ENCODE data around the gene STAC. TPM values are rescaled to one million over a fixed set of nuclear protein-coding genes. Genes with fewer than 3 reads are reported as not detected.

Gene STAC
- total RNA-seq, 1 donor from 2014 or later, result 1.1 TPM

GRCh38 chr3:36580716-36581115 is 200.4 kb downstream of the STAC start:
- DNase-seq (ENCODE audit: low read depth), result no peak
- Histone ChIP-seq H3K36me3 (ENCODE audit: control insufficient read depth, insufficient read depth, low read length) (no peaks in the 10 kb centered on the region), H3K27me3 (ENCODE audit: control insufficient read depth, insufficient read depth, low read length) (no peaks in the 10 kb centered on the region), H3K4me3 (ENCODE audit: low read depth, low read length) (no peak overlapping the region)
- no peak for FAIRE-seq
- no peak for TF ChIP-seq CTCF (IDR thresholded peaks at IDR 0.05; ENCODE audit: insufficient read depth, low read length, severe bottlenecking)

GRCh38 chr3:36591959-36592358 is 211.7 kb downstream of the STAC start:
- Histone ChIP-seq H3K27me3 (ENCODE audit: control insufficient read depth, insufficient read depth, low read length) (no peaks in the 10 kb centered on the region), H3K4me3 (ENCODE audit: low read depth, low read length) (no peak overlapping the region), H3K36me3 (ENCODE audit: control insufficient read depth, insufficient read depth, low read length) (no peaks in the 10 kb centered on the region)
- DNase-seq (ENCODE audit: low read depth) (peak; percentile 42), FAIRE-seq (no peak)
- peak; percentile 30 for TF ChIP-seq CTCF (IDR thresholded peaks at IDR 0.05; ENCODE audit: insufficient read depth, low read length, severe bottlenecking)

- FAIRE-seq (no peak), DNase-seq (ENCODE audit: low read depth) (no peak)
- Histone ChIP-seq H3K27me3 (ENCODE audit: control insufficient read depth, insufficient read depth, low read length) (no peaks in the 10 kb centered on the region), H3K4me3 (ENCODE audit: low read depth, low read length) (no peak overlapping the region), H3K36me3 (ENCODE audit: control insufficient read depth, insufficient read depth, low read length) (no peaks in the 10 kb centered on the region)
- TF ChIP-seq CTCF (IDR thresholded peaks at IDR 0.05; ENCODE audit: insufficient read depth, low read length, severe bottlenecking), result no peak
Observed at GRCh38 chr3:36595511-36595910, 215.2 kb downstream of the STAC start.

GRCh38 chr3:36596419-36596818 is 216.1 kb downstream of the STAC start:
- FAIRE-seq (no peak), DNase-seq (ENCODE audit: low read depth) (peak; percentile 49)
- no peak for TF ChIP-seq CTCF (IDR thresholded peaks at IDR 0.05; ENCODE audit: insufficient read depth, low read length, severe bottlenecking)

GRCh38 chr3:36597422-36597821 is 217.1 kb downstream of the STAC start:
- Histone ChIP-seq H3K4me3 (ENCODE audit: low read depth, low read length) (no peak overlapping the region), H3K27me3 (ENCODE audit: control insufficient read depth, insufficient read depth, low read length) (no peaks in the 10 kb centered on the region), H3K36me3 (ENCODE audit: control insufficient read depth, insufficient read depth, low read length) (no peaks in the 10 kb centered on the region)
- FAIRE-seq, result peak; percentile 79
- DNase-seq (ENCODE audit: low read depth), result peak; percentile 85
- no peak for TF ChIP-seq CTCF (IDR thresholded peaks at IDR 0.05; ENCODE audit: insufficient read depth, low read length, severe bottlenecking)

More at GRCh38 chr3:36596419-36596818, 216.1 kb downstream of the STAC start:
- Histone ChIP-seq H3K27me3 (ENCODE audit: control insufficient read depth, insufficient read depth, low read length) (no peaks in the 10 kb centered on the region), H3K4me3 (ENCODE audit: low read depth, low read length) (no peak overlapping the region), H3K36me3 (ENCODE audit: control insufficient read depth, insufficient read depth, low read length) (no peaks in the 10 kb centered on the region)

Data from bronchial epithelial cell (primary cell).